SK-N-SH (cell line): ENCODE results near the gene NUMB.

Source experiments
- CTCF ChIP-seq: fragments of 200-600 bp; sonication (generic); IDR thresholded peaks from 2 replicates; pipeline ENCODE4 v1.6.1; 2017; ENCODE audit warnings: antibody characterized with exemption, mild to moderate bottlenecking, moderate library complexity
- EP300 ChIP-seq, 2 experiments: IDR thresholded peaks; 2 replicates each; pipeline versions ENCODE4 v1.4.0 to v1.6.1; 2012; ENCODE audit warnings: borderline replicate concordance in 1 of 2, low read depth in 1 of 2, low read length in 1 of 2
- GATA2 ChIP-seq: sonication (generic); formaldehyde crosslinking; IDR thresholded peaks from 2 replicates; pipeline ENCODE4 v1.5.0; 2020; ENCODE audit warnings: mild to moderate bottlenecking, missing genetic modification reagents
- MXI1 ChIP-seq: IDR thresholded peaks from 2 replicates; pipeline ENCODE4 v1.6.1; 2012; ENCODE audit warnings: mild to moderate bottlenecking, low read depth, low read length, improper control_type of control experiment
- NFIC ChIP-seq: IDR thresholded peaks from 2 replicates; pipeline ENCODE4 v1.4.0; 2012; ENCODE audit warnings: borderline replicate concordance
- POLR2AphosphoS5 ChIP-seq: IDR thresholded peaks from 2 replicates; pipeline ENCODE4 v1.6.1; 2012; ENCODE audit warnings: low read depth, low read length
- REST ChIP-seq: IDR thresholded peaks from 2 replicates; pipeline ENCODE4 v1.6.1; 2012; ENCODE audit warnings: mild to moderate bottlenecking, low read depth, low read length, moderate library complexity
- RFX5 ChIP-seq: IDR thresholded peaks from 2 replicates; pipeline ENCODE4 v1.6.1; 2012; ENCODE audit warnings: mild to moderate bottlenecking, improper control_type of control experiment, low read length
- SIN3A ChIP-seq: IDR thresholded peaks from 2 replicates; pipeline ENCODE4 v1.6.1; 2012; ENCODE audit warnings: low read depth, mild to moderate bottlenecking, low read length, moderate library complexity, borderline replicate concordance
- YY1 ChIP-seq: IDR thresholded peaks from 2 replicates; pipeline ENCODE4 v1.4.0; 2012; ENCODE audit warnings: low read depth, mild to moderate bottlenecking

GRCh38 chr14:73312687-73313086 lies 145.7 kb downstream of the NUMB start:
- TF ChIP-seq POLR2AphosphoS5 (no peak), CTCF (no peak), SIN3A (no peak), YY1 (no peak), MXI1 (no peak), RFX5 (no peak), EP300 (IDR thresholded peaks at IDR 0.05; ENCODE audit: borderline replicate concordance in 1 of 2, low read depth in 1 of 2, low read length in 1 of 2) (no peak), REST (no peak), NFIC (no peak), GATA2 (CRISPR knock-in tag) (no peak)
